ENCODE results near the gene FCN1.

FCN1 gene

GRCh38 chr9:134895097-134895496 is 22.6 kb downstream of the FCN1 start:
- Histone ChIP-seq H3K27ac (ENCODE audit: low read depth, low read length) (no peak overlapping the region), H3K4me1 (ENCODE audit: control insufficient read depth, insufficient read depth, low read length) (no peaks in the 10 kb centered on the region), H3K36me3 (ENCODE audit: control insufficient read depth, insufficient read depth, low read length) (no peaks in the 10 kb centered on the region), H3K4me3 (ENCODE audit: low read depth, low read length) (no peak overlapping the region), H3K9ac (ENCODE audit: low read length) (no peak overlapping the region), H3K27me3 (ENCODE audit: control insufficient read depth, insufficient read depth, low read length) (no peaks in the 10 kb centered on the region), H3K9me3 (ENCODE audit: control insufficient read depth, insufficient read depth, low read depth, low read length) (peaks cover 19% of the 10 kb centered on the region)

DNA sequence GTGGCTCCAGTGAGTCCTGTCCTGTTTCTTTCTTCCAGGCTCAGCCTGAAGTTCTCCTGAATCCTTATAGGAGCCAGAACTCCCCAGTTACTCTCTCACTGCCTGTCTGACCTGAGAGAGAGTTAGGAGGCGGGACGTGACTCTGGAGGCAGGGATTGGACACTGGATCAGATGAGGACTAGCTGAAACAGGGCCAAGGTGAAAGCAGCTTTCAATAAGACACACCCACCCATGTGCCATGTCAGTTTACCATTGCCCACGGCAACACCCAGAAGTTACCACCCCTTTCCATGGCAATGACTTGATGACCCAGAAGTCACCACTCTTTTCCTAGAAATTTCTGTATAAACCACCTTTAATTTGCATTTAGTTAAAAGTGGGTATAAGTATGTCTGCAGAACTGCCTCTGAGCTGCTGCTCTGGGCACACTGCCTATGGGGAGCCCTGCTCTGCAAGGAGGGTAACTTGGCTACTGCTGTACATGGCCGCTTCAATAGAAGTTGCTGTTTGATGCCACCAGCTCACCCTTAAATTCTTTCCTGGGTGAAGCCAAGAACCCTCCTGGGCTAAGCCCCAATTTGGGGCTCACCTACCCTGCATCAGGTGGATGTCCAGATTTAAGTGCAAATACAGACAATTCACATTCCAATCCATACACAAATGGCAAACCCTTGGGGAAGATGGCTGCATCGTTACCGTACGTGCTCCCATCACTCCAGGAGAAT is 23.4 kb downstream of the FCN1 start:
- no peak overlapping the region for H3K9ac ChIP-seq (ENCODE audit: low read length)
- no peaks in the 10 kb centered on the region for H3K36me3 ChIP-seq (ENCODE audit: control insufficient read depth, insufficient read depth, low read length)
- H3K27ac ChIP-seq (ENCODE audit: low read depth, low read length) = no peak overlapping the region
- H3K27me3 ChIP-seq (ENCODE audit: control insufficient read depth, insufficient read depth, low read length) = no peaks in the 10 kb centered on the region
- H3K9me3 ChIP-seq (ENCODE audit: control insufficient read depth, insufficient read depth, low read depth, low read length) = peaks cover 19% of the 10 kb centered on the region
- H3K4me1 ChIP-seq (ENCODE audit: control insufficient read depth, insufficient read depth, low read length) = no peaks in the 10 kb centered on the region
- H3K4me3 ChIP-seq (ENCODE audit: low read depth, low read length) = no peak overlapping the region

DNA sequence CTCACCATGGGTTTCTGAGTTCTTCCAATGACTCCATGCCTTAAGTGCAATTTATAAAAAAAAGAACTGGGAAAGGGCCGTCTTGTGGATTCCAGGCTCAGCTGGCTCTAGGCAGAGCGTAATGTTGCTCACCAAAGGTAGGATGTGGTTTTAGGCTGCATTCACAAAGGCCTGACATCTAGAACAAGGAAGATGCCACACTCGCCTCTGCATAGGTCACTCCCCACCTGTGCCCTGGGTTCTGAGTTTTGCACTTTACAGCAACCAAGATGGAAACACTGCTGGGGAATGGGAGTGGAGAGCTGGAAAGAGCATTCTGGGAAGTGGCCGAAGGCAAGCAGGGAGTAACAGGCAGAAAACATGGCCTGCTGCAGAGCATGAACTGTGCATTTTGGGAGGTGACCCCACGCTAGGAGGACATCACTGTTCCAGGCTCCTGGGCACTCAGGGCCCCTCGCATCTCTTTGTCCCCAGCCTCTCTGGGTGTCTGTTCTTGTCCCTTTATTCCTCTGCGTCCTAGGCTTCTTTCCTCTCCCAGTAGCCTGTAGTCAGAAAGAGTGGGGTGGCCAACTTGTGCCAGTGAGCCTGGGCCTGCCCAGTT is 24.8 kb downstream of the FCN1 start:
- Histone ChIP-seq H3K27ac (ENCODE audit: low read depth, low read length) (no peak overlapping the region), H3K9me3 (ENCODE audit: control insufficient read depth, insufficient read depth, low read depth, low read length) (peaks cover 14% of the 10 kb centered on the region; the same call in 1 of the 2 replicates), H3K9ac (ENCODE audit: low read length) (no peak overlapping the region), H3K4me1 (ENCODE audit: control insufficient read depth, insufficient read depth, low read length) (no peaks in the 10 kb centered on the region), H3K27me3 (ENCODE audit: control insufficient read depth, insufficient read depth, low read length) (no peaks in the 10 kb centered on the region), H3K36me3 (ENCODE audit: control insufficient read depth, insufficient read depth, low read length) (no peaks in the 10 kb centered on the region), H3K4me3 (ENCODE audit: low read depth, low read length) (no peak overlapping the region)

GRCh38 chr9:134892221-134892620 is 25.5 kb downstream of the FCN1 start:
- Histone ChIP-seq H3K9ac (ENCODE audit: low read length) (no peak overlapping the region), H3K27me3 (ENCODE audit: control insufficient read depth, insufficient read depth, low read length) (no peaks in the 10 kb centered on the region), H3K36me3 (ENCODE audit: control insufficient read depth, insufficient read depth, low read length) (no peaks in the 10 kb centered on the region), H3K4me3 (ENCODE audit: low read depth, low read length) (no peak overlapping the region), H3K9me3 (ENCODE audit: control insufficient read depth, insufficient read depth, low read depth, low read length) (peaks cover 14% of the 10 kb centered on the region; the same call in 1 of the 2 replicates), H3K4me1 (ENCODE audit: control insufficient read depth, insufficient read depth, low read length) (no peaks in the 10 kb centered on the region), H3K27ac (ENCODE audit: low read depth, low read length) (no peak overlapping the region)

GRCh38 chr9:134891713-134892112 is 26.0 kb downstream of the FCN1 start:
- no peaks in the 10 kb centered on the region for H3K4me1 ChIP-seq (ENCODE audit: control insufficient read depth, insufficient read depth, low read length)
- H3K27me3 ChIP-seq (ENCODE audit: control insufficient read depth, insufficient read depth, low read length) = no peaks in the 10 kb centered on the region
- H3K9me3 ChIP-seq (ENCODE audit: control insufficient read depth, insufficient read depth, low read depth, low read length) = peaks cover 14% of the 10 kb centered on the region; the same call in 1 of the 2 replicates
- H3K36me3 ChIP-seq (ENCODE audit: control insufficient read depth, insufficient read depth, low read length) = no peaks in the 10 kb centered on the region
- no peak overlapping the region for H3K27ac ChIP-seq (ENCODE audit: low read depth, low read length)
- H3K4me3 ChIP-seq (ENCODE audit: low read depth, low read length) = no peak overlapping the region
- no peak overlapping the region for H3K9ac ChIP-seq (ENCODE audit: low read length)

- H3K9me3 ChIP-seq (ENCODE audit: control insufficient read depth, insufficient read depth, low read depth, low read length) = peaks cover 14% of the 10 kb centered on the region; the same call in 1 of the 2 replicates
- no peak overlapping the region for H3K9ac ChIP-seq (ENCODE audit: low read length)
- no peaks in the 10 kb centered on the region for H3K4me1 ChIP-seq (ENCODE audit: control insufficient read depth, insufficient read depth, low read length)
- no peak overlapping the region for H3K4me3 ChIP-seq (ENCODE audit: low read depth, low read length)
- no peaks in the 10 kb centered on the region for H3K27me3 ChIP-seq (ENCODE audit: control insufficient read depth, insufficient read depth, low read length)
- no peak overlapping the region for H3K27ac ChIP-seq (ENCODE audit: low read depth, low read length)
- H3K36me3 ChIP-seq (ENCODE audit: control insufficient read depth, insufficient read depth, low read length) = no peaks in the 10 kb centered on the region
Observed at GRCh38 chr9:134891053-134891452, 26.7 kb downstream of the FCN1 start.

GRCh38 chr9:134890155-134890495 is 27.6 kb downstream of the FCN1 start:
- Histone ChIP-seq H3K9ac (ENCODE audit: low read length) (no peak overlapping the region), H3K4me1 (ENCODE audit: control insufficient read depth, insufficient read depth, low read length) (no peaks in the 10 kb centered on the region), H3K27me3 (ENCODE audit: control insufficient read depth, insufficient read depth, low read length) (no peaks in the 10 kb centered on the region), H3K4me3 (ENCODE audit: low read depth, low read length) (no peak overlapping the region), H3K9me3 (ENCODE audit: control insufficient read depth, insufficient read depth, low read depth, low read length) (peaks cover 13% of the 10 kb centered on the region; the same call in 1 of the 2 replicates), H3K36me3 (ENCODE audit: control insufficient read depth, insufficient read depth, low read length) (no peaks in the 10 kb centered on the region), H3K27ac (ENCODE audit: low read depth, low read length) (no peak overlapping the region)

- no peaks in the 10 kb centered on the region for H3K27me3 ChIP-seq (ENCODE audit: control insufficient read depth, insufficient read depth, low read length)
- peaks cover 7% of the 10 kb centered on the region; the same call in 1 of the 2 replicates for H3K9me3 ChIP-seq (ENCODE audit: control insufficient read depth, insufficient read depth, low read depth, low read length)
- no peaks in the 10 kb centered on the region for H3K36me3 ChIP-seq (ENCODE audit: control insufficient read depth, insufficient read depth, low read length)
- H3K27ac ChIP-seq (ENCODE audit: low read depth, low read length) = no peak overlapping the region
- H3K4me3 ChIP-seq (ENCODE audit: low read depth, low read length) = no peak overlapping the region
- no peak overlapping the region for H3K9ac ChIP-seq (ENCODE audit: low read length)
- H3K4me1 ChIP-seq (ENCODE audit: control insufficient read depth, insufficient read depth, low read length) = no peaks in the 10 kb centered on the region
Observed at GRCh38 chr9:134889386-134890154, 28.1 kb downstream of the FCN1 start.

- H3K27me3 ChIP-seq (ENCODE audit: control insufficient read depth, insufficient read depth, low read length) = no peaks in the 10 kb centered on the region
- no peaks in the 10 kb centered on the region for H3K9me3 ChIP-seq (ENCODE audit: control insufficient read depth, insufficient read depth, low read depth, low read length)
- no peak overlapping the region for H3K9ac ChIP-seq (ENCODE audit: low read length)
- H3K36me3 ChIP-seq (ENCODE audit: control insufficient read depth, insufficient read depth, low read length) = no peaks in the 10 kb centered on the region
- H3K27ac ChIP-seq (ENCODE audit: low read depth, low read length) = no peak overlapping the region
- H3K4me3 ChIP-seq (ENCODE audit: low read depth, low read length) = no peak overlapping the region
- H3K4me1 ChIP-seq (ENCODE audit: control insufficient read depth, insufficient read depth, low read length) = no peaks in the 10 kb centered on the region
Observed at GRCh38 chr9:134888603-134889190, 29.0 kb downstream of the FCN1 start.

- no peaks in the 10 kb centered on the region for H3K27me3 ChIP-seq (ENCODE audit: control insufficient read depth, insufficient read depth, low read length)
- H3K4me3 ChIP-seq (ENCODE audit: low read depth, low read length) = no peak overlapping the region
- H3K9me3 ChIP-seq (ENCODE audit: control insufficient read depth, insufficient read depth, low read depth, low read length) = no peaks in the 10 kb centered on the region
- no peaks in the 10 kb centered on the region for H3K36me3 ChIP-seq (ENCODE audit: control insufficient read depth, insufficient read depth, low read length)
- no peak overlapping the region for H3K27ac ChIP-seq (ENCODE audit: low read depth, low read length)
- no peak overlapping the region for H3K9ac ChIP-seq (ENCODE audit: low read length)
- H3K4me1 ChIP-seq (ENCODE audit: control insufficient read depth, insufficient read depth, low read length) = no peaks in the 10 kb centered on the region
Observed at GRCh38 chr9:134887686-134888602, 29.8 kb downstream of the FCN1 start.
